GM23248 (cell line): ENCODE data around the gene ZC3H4. TPM values are rescaled to one million over a fixed set of nuclear protein-coding genes. Genes with fewer than 3 reads are reported as not detected.

Source experiments
- DNase-seq: peaks from one replicate; pipeline ENCODE4 v3.0.0-alpha.2; 2015
- H2AFZ ChIP-seq: fragments of 200-600 bp; sonication (generic); 2 replicates; pipeline ENCODE4 v1.6.1; 2016; ENCODE audit warnings: antibody characterized with exemption
- H3F3A ChIP-seq: fragments of 200-600 bp; sonication (generic); 2 replicates; pipeline ENCODE4 v1.6.1; 2016; ENCODE audit warnings: mild to moderate bottlenecking, antibody characterized with exemption, mixed run types; ENCODE audit not compliant: insufficient read depth
- H3K27ac ChIP-seq: fragments of 200-600 bp; sonication (generic); 2 replicates; pipeline ENCODE4 v1.5.1; 2016; ENCODE audit warnings: mild to moderate bottlenecking
- H3K27me3 ChIP-seq: fragments of 200-600 bp; sonication (generic); replicated peaks from 2 replicates; pipeline ENCODE4 v1.6.1; 2016; ENCODE audit warnings: mild to moderate bottlenecking; ENCODE audit not compliant: insufficient read depth
- H3K36me3 ChIP-seq: fragments of 200-600 bp; sonication (generic); 2 replicates; pipeline ENCODE4 v1.6.1; 2016; ENCODE audit warnings: low read depth, mild to moderate bottlenecking
- H3K4me1 ChIP-seq: fragments of 200-600 bp; sonication (generic); 2 replicates; pipeline ENCODE4 v1.6.1; 2016; ENCODE audit warnings: mild to moderate bottlenecking; ENCODE audit not compliant: insufficient read depth
- H3K4me2 ChIP-seq: fragments of 200-600 bp; sonication (generic); one replicate; pipeline ENCODE4 v1.6.1; 2016; ENCODE audit warnings: mild to moderate bottlenecking; ENCODE audit not compliant: unreplicated experiment
- H3K4me3 ChIP-seq: fragments of 200-600 bp; sonication (generic); 2 replicates; pipeline ENCODE4 v1.5.1; 2016; ENCODE audit warnings: mild to moderate bottlenecking
- H3K79me2 ChIP-seq: fragments of 200-600 bp; sonication (generic); 2 replicates; pipeline ENCODE4 v1.6.1; 2016; ENCODE audit warnings: mild to moderate bottlenecking; ENCODE audit not compliant: insufficient read depth
- H3K9ac ChIP-seq: fragments of 200-600 bp; sonication (generic); 2 replicates; pipeline ENCODE4 v1.6.1; 2016; ENCODE audit warnings: mild to moderate bottlenecking
- H3K9me2 ChIP-seq: fragments of 200-600 bp; sonication (generic); 2 replicates; pipeline ENCODE4 v1.6.1; 2016; ENCODE audit warnings: mixed run types, mild to moderate bottlenecking, moderate library complexity; ENCODE audit not compliant: insufficient read depth
- H3K9me3 ChIP-seq: fragments of 200-600 bp; sonication (generic); one replicate; pipeline ENCODE4 v1.6.1; 2017; ENCODE audit warnings: low read depth
- H4K20me1 ChIP-seq: fragments of 200-600 bp; sonication (generic); 2 replicates; pipeline ENCODE4 v1.6.0; 2016; ENCODE audit not compliant: insufficient read depth
- EZH2 ChIP-seq: fragments of 200-600 bp; sonication (generic); IDR thresholded peaks from 2 replicates; pipeline ENCODE4 v1.6.1; 2018; ENCODE audit warnings: antibody characterized with exemption, mild to moderate bottlenecking; ENCODE audit not compliant: insufficient read depth, poor library complexity, severe bottlenecking
- EZH2phosphoT487 ChIP-seq: fragments of 200-600 bp; sonication (generic); IDR thresholded peaks from 2 replicates; pipeline ENCODE4 v1.6.1; 2018; ENCODE audit warnings: antibody characterized with exemption, moderate library complexity, mild to moderate bottlenecking, low read depth; ENCODE audit not compliant: insufficient read depth
- WGBS, 2 experiments: methylation state at CpG; one replicate each; pipeline ENCODE4 v1.1.6; 2015 to 2017; ENCODE audit warnings: low lambda C conversion rate in 2 of 2, low coverage in 1 of 2; ENCODE audit errors: missing lambda C conversion rate in 2 of 2; 5-methylcytosine and 5-hydroxymethylcytosine counted together
- in situ Hi-C: fragments of 300-500 bp; cut with MboI; formaldehyde crosslinking; loops from 2 replicates; pipeline ENCODE4 v1.15.0; 2020
- polyA plus RNA-seq: library from polyadenylated mRNA; unstranded; fragments of >200 nt; fragmentation: Nextera tagmentation; extraction: Ambion mirVana; gene quantifications from 2 replicates; pipeline ENCODE4 v1.2.1, GENCODE V29; 2016
- total RNA-seq: library from RNA; depleted of rRNA; stranded (reverse); fragments of >200 nt; shearing (Covaris generic); gene quantifications from 2 replicates; pipeline ENCODE4 v1.2.3, GENCODE V29; 2014

Gene ZC3H4
- total and polyA plus RNA-seq, 2 experiments from 2014 or later: 6.0 to 9.9 TPM

DNA sequence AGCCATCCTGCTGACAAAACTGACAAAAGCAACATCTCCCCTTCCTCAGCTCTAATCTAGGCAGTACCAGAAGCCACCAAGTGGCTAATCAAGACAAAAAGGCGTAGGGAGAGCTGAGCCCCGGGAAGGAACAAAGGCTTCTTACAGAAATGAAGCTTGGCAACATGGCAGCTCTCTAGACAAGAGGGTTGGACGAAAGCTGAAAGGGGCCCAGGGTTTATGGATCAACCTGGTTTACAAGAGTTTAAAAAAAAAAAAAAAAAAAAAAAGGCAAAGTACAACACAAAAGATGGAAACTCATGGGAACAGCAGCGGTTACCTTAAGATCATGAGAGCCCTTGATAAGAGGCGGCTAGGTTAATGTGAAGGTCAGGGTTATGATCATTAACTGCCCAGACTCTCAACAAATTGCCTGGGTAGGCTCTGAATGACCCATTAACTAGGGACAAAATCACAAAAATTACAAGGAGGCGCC lies 14.0 kb downstream of the ZC3H4 start:
- Histone ChIP-seq H3K27me3 (no peaks in the 10 kb centered on the region), H2AFZ (no peak overlapping the region), H3K4me2 (no peak overlapping the region), H3F3A (peaks cover 7% of the 10 kb centered on the region; the same call in 1 of the 2 replicates), H4K20me1 (no peaks in the 10 kb centered on the region), H3K9ac (no peak overlapping the region), H3K4me3 (no peak overlapping the region), H3K9me3 (no peaks in the 10 kb centered on the region), H3K79me2 (peaks cover 100% of the 10 kb centered on the region), H3K4me1 (peaks cover 24% of the 10 kb centered on the region), H3K36me3 (no peaks in the 10 kb centered on the region), H3K9me2 (no peaks in the 10 kb centered on the region), H3K27ac (no peak overlapping the region)
- TF ChIP-seq EZH2phosphoT487: no peak
- TF ChIP-seq EZH2: no peak
- DNase-seq: no peak
- 98 to 99% methylated on average over 6 of the region's 6 CpGs for WGBS, 2 experiments
- in situ Hi-C loops: no loop called here

DNA sequence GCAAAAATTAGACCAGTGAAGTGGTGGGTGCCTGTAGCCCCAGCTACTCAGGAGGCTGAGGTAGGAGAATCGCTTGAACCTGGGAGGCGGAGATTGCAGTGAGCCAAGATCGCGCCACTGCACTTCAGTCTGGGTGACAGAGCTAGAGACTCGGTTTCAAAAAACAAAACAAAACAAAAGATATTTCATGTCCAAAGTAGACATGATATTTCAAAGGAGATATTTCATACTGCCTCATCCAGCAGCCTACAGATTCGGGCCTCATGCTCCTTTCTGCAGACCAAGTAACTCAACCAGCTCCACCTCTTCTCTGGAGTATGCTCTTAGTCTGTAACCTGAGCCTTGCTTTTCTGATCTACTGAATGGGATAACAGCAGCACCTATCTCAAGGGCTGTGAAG lies 15.0 kb downstream of the ZC3H4 start:
- 84% methylated on average over 6 of the region's 6 CpGs for WGBS, 2 experiments

DNA sequence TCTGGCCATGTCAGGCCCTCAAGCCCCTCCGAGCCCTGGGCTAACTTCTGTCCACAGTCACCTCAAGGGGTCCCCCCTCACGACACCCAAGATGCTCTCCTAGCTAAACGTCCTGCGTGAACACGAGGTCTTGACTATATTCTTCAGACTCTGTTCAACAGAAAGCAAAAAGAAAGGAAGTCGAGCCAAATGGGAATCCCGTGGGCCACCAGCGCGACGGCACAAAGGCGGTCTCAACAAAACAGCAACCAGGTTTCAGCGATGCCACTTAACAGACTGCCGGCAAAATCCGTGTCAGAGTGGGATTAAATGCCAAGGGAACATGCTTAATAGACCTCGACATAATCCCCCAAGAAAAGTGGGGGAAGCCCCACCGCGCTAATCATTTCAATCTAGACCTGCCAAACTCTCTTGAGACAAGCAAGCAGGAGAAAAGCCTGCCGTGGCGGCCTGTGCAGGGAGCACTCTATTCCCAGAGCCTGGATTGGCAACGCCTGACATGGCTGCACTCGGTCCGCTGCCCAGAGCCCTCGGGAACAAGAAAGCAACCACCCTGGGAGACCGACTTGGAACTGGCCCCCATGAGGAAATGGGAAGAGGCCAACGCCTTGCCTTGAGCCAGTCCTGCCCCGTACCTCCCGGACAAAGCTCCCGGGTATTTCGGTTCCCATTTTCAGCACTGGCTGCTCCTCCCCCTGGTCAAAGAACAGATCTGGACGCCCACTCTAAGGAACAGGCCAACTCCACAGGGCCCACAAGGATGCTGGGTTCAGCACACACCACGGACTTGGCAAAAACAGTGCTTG lies 16.0 kb downstream of the ZC3H4 start:
- TF ChIP-seq EZH2 (no peak), EZH2phosphoT487 (no peak)
- Histone ChIP-seq H2AFZ (peak overlapping the region; percentile 52), H3K79me2 (peaks cover 97% of the 10 kb centered on the region), H4K20me1 (no peaks in the 10 kb centered on the region), H3K4me3 (peak overlapping the region; percentile 3; the same call in 1 of the 2 replicates), H3K4me2 (peak overlapping the region; percentile 48), H3K9ac (peak overlapping the region; percentile 26; the same call in 1 of the 2 replicates), H3K9me3 (no peaks in the 10 kb centered on the region), H3K9me2 (no peaks in the 10 kb centered on the region), H3F3A (peaks cover 7% of the 10 kb centered on the region; the same call in 1 of the 2 replicates), H3K4me1 (peaks cover 17% of the 10 kb centered on the region), H3K27me3 (no peaks in the 10 kb centered on the region), H3K36me3 (no peaks in the 10 kb centered on the region), H3K27ac (peak overlapping the region; percentile 31)
- peak; percentile 65 for DNase-seq
- 37 to 39% methylated on average over 31 of the region's 31 CpGs for WGBS, 2 experiments
- in situ Hi-C loops: no loop called here

More for the DNA sequence above, 15.0 kb downstream of the ZC3H4 start:
- Histone ChIP-seq H3K9me3 (no peaks in the 10 kb centered on the region), H3K4me2 (no peak overlapping the region), H2AFZ (no peak overlapping the region), H3K79me2 (peaks cover 99% of the 10 kb centered on the region), H3F3A (peaks cover 7% of the 10 kb centered on the region; the same call in 1 of the 2 replicates), H3K27me3 (no peaks in the 10 kb centered on the region), H3K9me2 (no peaks in the 10 kb centered on the region), H3K4me1 (peaks cover 24% of the 10 kb centered on the region), H4K20me1 (no peaks in the 10 kb centered on the region), H3K4me3 (no peak overlapping the region), H3K27ac (peak overlapping the region; percentile 31; the same call in 1 of the 2 replicates), H3K9ac (no peak overlapping the region), H3K36me3 (no peaks in the 10 kb centered on the region)
- no peak for DNase-seq
- TF ChIP-seq EZH2phosphoT487 (no peak), EZH2 (no peak)
- in situ Hi-C loops: no loop called here

DNA sequence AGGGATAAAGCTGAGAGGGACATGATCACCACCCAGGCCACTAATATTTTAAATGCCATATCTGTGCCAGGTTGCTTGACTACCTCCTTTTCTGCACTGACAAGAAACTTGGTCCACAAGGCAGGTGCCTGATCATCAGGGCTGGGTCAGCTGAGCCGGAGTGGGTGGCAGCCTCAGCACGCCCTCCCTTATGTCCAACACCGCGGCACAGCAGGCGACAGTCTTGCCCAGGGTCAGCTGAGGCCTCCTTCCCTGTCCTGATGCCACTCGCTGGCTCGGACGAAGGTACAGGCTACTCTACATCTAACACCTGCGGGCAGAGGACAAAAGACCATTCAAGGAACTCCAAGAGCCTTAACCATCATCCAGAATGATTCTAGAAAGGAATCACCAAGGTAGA lies 16.9 kb downstream of the ZC3H4 start:
- Histone ChIP-seq H3K27ac (no peak overlapping the region), H2AFZ (no peak overlapping the region), H3K36me3 (no peaks in the 10 kb centered on the region), H3K4me3 (no peak overlapping the region), H3K9me2 (no peaks in the 10 kb centered on the region), H3K79me2 (peaks cover 97% of the 10 kb centered on the region), H3F3A (no peaks in the 10 kb centered on the region), H4K20me1 (no peaks in the 10 kb centered on the region), H3K9ac (no peak overlapping the region), H3K27me3 (no peaks in the 10 kb centered on the region), H3K4me2 (no peak overlapping the region), H3K4me1 (peaks cover 10% of the 10 kb centered on the region; the same call in 1 of the 2 replicates), H3K9me3 (no peaks in the 10 kb centered on the region)
- in situ Hi-C loops: no loop called here
- DNase-seq: no peak
- TF ChIP-seq EZH2 (no peak), EZH2phosphoT487 (no peak)
- 96 to 97% methylated on average over 9 of the region's 9 CpGs for WGBS, 2 experiments
